IMR-90 (cell line): Measurements from ENCODE around the gene MPZL1. TPM values are rescaled to one million over a fixed set of nuclear protein-coding genes. Genes with fewer than 3 reads are reported as not detected.

Source experiments
- ATAC-seq: fragments of 200-7000 bp; cut with Tn5 transposase; 2 replicates; pipeline ENCODE4 v1.9.1; 2020; ENCODE audit warnings: low read depth, mild to moderate bottlenecking, moderate library complexity
- BruUV-seq: library from RNA; stranded (reverse); fragments of 400-500 nt; replicated peaks from 2 replicates; lab custom pipeline; 2021; lab: Mats Ljungman, UMichigan
- CTCF ChIA-PET: fragments of 300-600 bp; formaldehyde crosslinking; extraction: SDS; loops from one replicate; lab custom pipeline; 2021; ENCODE audit warnings: antibody characterized with exemption; lab: Yijun Ruan, JAX
- POLR2A ChIA-PET: fragments of 300-600 bp; sonication (Branson Sonifier 250); formaldehyde crosslinking; loops from one replicate; lab custom pipeline; 2022; ENCODE audit warnings: antibody characterized with exemption; ENCODE audit not compliant: unreplicated experiment; lab: Charles Lee
- DNase-seq: peaks from one replicate; pipeline ENCODE4 v3.0.0; 2013
- H2AFZ ChIP-seq: replicated peaks from 2 replicates; pipeline ENCODE3; 2013; ENCODE audit warnings: low read length, mild to moderate bottlenecking; ENCODE audit not compliant: poor library complexity
- H2AK5ac ChIP-seq: 2 replicates; pipeline ENCODE4 v1.6.1; 2013; ENCODE audit warnings: low read depth, low read length, inconsistent platforms
- H2AK9ac ChIP-seq: replicated peaks from 2 replicates; pipeline ENCODE3; 2013; ENCODE audit warnings: mild to moderate bottlenecking, low read depth, low read length, moderate library complexity; ENCODE audit not compliant: poor library complexity
- H2BK120ac ChIP-seq: 2 replicates; pipeline ENCODE4 v1.6.1; 2013; ENCODE audit warnings: low read depth, low read length, inconsistent platforms
- H2BK15ac ChIP-seq: 3 replicates; pipeline ENCODE4 v1.6.1; 2013; ENCODE audit warnings: low read depth, low read length, inconsistent platforms
- H2BK20ac ChIP-seq: 2 replicates; pipeline ENCODE4 v1.6.1; 2013; ENCODE audit warnings: low read depth, mild to moderate bottlenecking, inconsistent platforms, low read length, moderate library complexity
- H2BK5ac ChIP-seq: 2 replicates; pipeline ENCODE4 v1.6.1; 2013; ENCODE audit warnings: mild to moderate bottlenecking, low read depth, low read length, inconsistent platforms; ENCODE audit not compliant: poor library complexity, severe bottlenecking
- H3K14ac ChIP-seq: replicated peaks from 2 replicates; pipeline ENCODE4 v1.6.1; 2013; ENCODE audit warnings: low read depth, low read length, inconsistent platforms
- H3K18ac ChIP-seq: 2 replicates; pipeline ENCODE4 v1.6.1; 2013; ENCODE audit warnings: low read depth, low read length, control low read depth
- H3K23ac ChIP-seq: 2 replicates; pipeline ENCODE4 v1.6.1; 2013; ENCODE audit warnings: low read depth, low read length, inconsistent platforms
- H3K27ac ChIP-seq: 2 replicates; pipeline ENCODE4 v1.5.1; 2013; ENCODE audit warnings: mild to moderate bottlenecking, control low read depth, low read length; ENCODE audit not compliant: insufficient read depth
- H3K27me3 ChIP-seq: 2 replicates; pipeline ENCODE4 v1.6.1; 2013; ENCODE audit warnings: low read length; ENCODE audit not compliant: control insufficient read depth, insufficient read depth
- H3K36me3 ChIP-seq: 2 replicates; pipeline ENCODE4 v1.6.1; 2013; ENCODE audit warnings: low read length, mixed read lengths; ENCODE audit not compliant: control insufficient read depth, insufficient read depth
- H3K4ac ChIP-seq: 2 replicates; pipeline ENCODE4 v1.6.1; 2013; ENCODE audit warnings: low read depth, low read length, inconsistent platforms
- H3K4me1 ChIP-seq: 2 replicates; pipeline ENCODE4 v1.6.1; 2013; ENCODE audit warnings: low read length, mixed read lengths; ENCODE audit not compliant: control insufficient read depth, insufficient read depth
- H3K4me2 ChIP-seq: 2 replicates; pipeline ENCODE4 v1.6.1; 2013; ENCODE audit warnings: low read depth, mild to moderate bottlenecking, control low read depth, low read length, moderate library complexity
- H3K4me3 ChIP-seq: 2 replicates; pipeline ENCODE4 v1.5.1; 2013; ENCODE audit warnings: low read depth, mild to moderate bottlenecking, control low read depth, low read length, moderate library complexity; ENCODE audit not compliant: insufficient read depth
- H3K56ac ChIP-seq: 2 replicates; pipeline ENCODE4 v1.6.1; 2013; ENCODE audit warnings: low read length, inconsistent platforms; ENCODE audit not compliant: insufficient read depth; ENCODE audit errors: extremely low read depth
- H3K79me1 ChIP-seq, 2 experiments: 2 replicates each; pipeline ENCODE4 v1.6.1; 2013; ENCODE audit warnings: low read length in 2 of 2, inconsistent platforms in 1 of 2, low read depth in 1 of 2
- H3K9ac ChIP-seq: 2 replicates; pipeline ENCODE4 v1.6.1; 2013; ENCODE audit warnings: low read depth, low read length, control low read depth
- H3K9me1 ChIP-seq: 2 replicates; pipeline ENCODE4 v1.6.1; 2013; ENCODE audit warnings: low read length, inconsistent platforms; ENCODE audit not compliant: insufficient read depth
- H3K9me3 ChIP-seq: 2 replicates; pipeline ENCODE4 v1.6.1; 2013; ENCODE audit warnings: low read length; ENCODE audit not compliant: control insufficient read depth, insufficient read depth
- H4K20me1 ChIP-seq: 2 replicates; pipeline ENCODE4 v1.6.1; 2013; ENCODE audit warnings: low read length, inconsistent platforms; ENCODE audit not compliant: insufficient read depth
- H4K5ac ChIP-seq: 2 replicates; pipeline ENCODE4 v1.6.1; 2013; ENCODE audit warnings: mild to moderate bottlenecking, low read depth, low read length, control low read depth
- H4K8ac ChIP-seq, 2 experiments: 2 replicates each; pipeline ENCODE4 v1.6.1; 2013; ENCODE audit warnings: low read depth in 2 of 2, low read length in 2 of 2, control low read depth in 1 of 2, inconsistent platforms in 1 of 2
- H4K91ac ChIP-seq: 2 replicates; pipeline ENCODE4 v1.6.1; 2013; ENCODE audit warnings: low read depth, low read length, inconsistent platforms; ENCODE audit not compliant: insufficient read depth
- BHLHE40 ChIP-seq: fragments of 150-350 bp; IDR thresholded peaks from 2 replicates; pipeline ENCODE4 v1.6.1; 2016; ENCODE audit warnings: mild to moderate bottlenecking, low read depth, low read length
- CEBPB ChIP-seq: IDR thresholded peaks from 2 replicates; pipeline ENCODE4 v1.6.1; 2012; ENCODE audit warnings: low read depth, low read length, improper control_type of control experiment
- CHD1 ChIP-seq: IDR thresholded peaks from 2 replicates; pipeline ENCODE4 v1.6.1; 2012; ENCODE audit warnings: low read depth, low read length, improper control_type of control experiment
- ELK1 ChIP-seq: fragments of 150-350 bp; IDR thresholded peaks from 2 replicates; pipeline ENCODE4 v1.6.1; 2016; ENCODE audit warnings: low read depth, mild to moderate bottlenecking, low read length, moderate library complexity, borderline replicate concordance
- FOS ChIP-seq: fragments of 150-350 bp; IDR thresholded peaks from 2 replicates; pipeline ENCODE4 v1.6.1; 2016; ENCODE audit warnings: low read depth, low read length
- MAFK ChIP-seq: IDR thresholded peaks from 2 replicates; pipeline ENCODE4 v1.6.1; 2012; ENCODE audit warnings: low read depth, low read length, improper control_type of control experiment
- MAZ ChIP-seq: IDR thresholded peaks from 2 replicates; pipeline ENCODE4 v1.6.1; 2012; ENCODE audit warnings: low read depth, mild to moderate bottlenecking, low read length, improper control_type of control experiment, moderate library complexity, borderline replicate concordance
- MXI1 ChIP-seq: IDR thresholded peaks from 2 replicates; pipeline ENCODE4 v1.6.1; 2012; ENCODE audit warnings: low read depth, mild to moderate bottlenecking, low read length, moderate library complexity, borderline replicate concordance
- POLR2A ChIP-seq: IDR thresholded peaks from 2 replicates; pipeline ENCODE4 v1.6.1; 2012; ENCODE audit warnings: mild to moderate bottlenecking, low read depth, low read length
- RAD21 ChIP-seq: IDR thresholded peaks from 2 replicates; pipeline ENCODE4 v1.6.1; 2012; ENCODE audit warnings: low read length, improper control_type of control experiment
- RCOR1 ChIP-seq: IDR thresholded peaks from 2 replicates; pipeline ENCODE4 v1.6.1; 2012; ENCODE audit warnings: mild to moderate bottlenecking, low read length, improper control_type of control experiment; ENCODE audit not compliant: insufficient replicate concordance
- RFX5 ChIP-seq: IDR thresholded peaks from 2 replicates; pipeline ENCODE4 v1.8.0; 2012; ENCODE audit warnings: low read depth, mild to moderate bottlenecking, low read length, moderate library complexity
- SMC3 ChIP-seq: fragments of 150-350 bp; IDR thresholded peaks from 2 replicates; pipeline ENCODE4 v1.6.1; 2016; ENCODE audit warnings: low read depth, mild to moderate bottlenecking, antibody characterized with exemption, low read length, moderate library complexity
- WGBS, 2 experiments: methylation state at CpG; one replicate each; pipeline versions ENCODE4 v1.1.5 to v1.1.7; 2013; ENCODE audit warnings: missing lambda C conversion rate in 2 of 2; ENCODE audit not compliant: insufficient read length in 1 of 2; ENCODE audit errors: extremely low coverage in 2 of 2; 5-methylcytosine and 5-hydroxymethylcytosine counted together
- dilution Hi-C: fragments of 300-500 bp; cut with HindIII; formaldehyde crosslinking; loops from one replicate; pipeline ENCODE4 v1.14.3; 2018; ENCODE audit warnings: low sequenced_read_pairs; ENCODE audit not compliant: unreplicated experiment
- in situ Hi-C: fragments of 300-500 bp; cut with MboI; formaldehyde crosslinking; loops from 3 replicates; pipeline ENCODE4 v1.14.3; 2019; ENCODE audit warnings: low sequenced_read_pairs, inconsistent platforms, mixed read lengths
- intact Hi-C: fragments of 100-400 bp; cut with micrococcal nuclease; formaldehyde crosslinking; loops from 2 replicates; pipeline ENCODE4 v1.10.0; 2022
- polyA plus RNA-seq, 3 experiments: library from polyadenylated mRNA; depleted of rRNA; stranded (reverse); fragments of >200 nt; gene quantifications; 2 replicates each; pipeline ENCODE4 v1.2.3, GENCODE V29; 2012; ENCODE audit warnings: low replicate concordance in 1 of 3
- total RNA-seq: library from RNA; depleted of rRNA; stranded (reverse); fragments of >200 nt; gene quantifications from 2 replicates; pipeline ENCODE4 v1.2.3, GENCODE V29; 2012
- TF ChIP-seq, protein P1 (sequence below): conservative IDR thresholded peaks from 2 replicates; pipeline ENCODE4 v1.5.1; 2012; ENCODE audit warnings: mild to moderate bottlenecking, low read depth, low read length, improper control_type of control experiment

MPZL1 gene
- total and polyA plus RNA-seq, 2 of the 4 experiments (the other 2 are of a cell fraction): 55.3 to 87.3 TPM

DNA sequence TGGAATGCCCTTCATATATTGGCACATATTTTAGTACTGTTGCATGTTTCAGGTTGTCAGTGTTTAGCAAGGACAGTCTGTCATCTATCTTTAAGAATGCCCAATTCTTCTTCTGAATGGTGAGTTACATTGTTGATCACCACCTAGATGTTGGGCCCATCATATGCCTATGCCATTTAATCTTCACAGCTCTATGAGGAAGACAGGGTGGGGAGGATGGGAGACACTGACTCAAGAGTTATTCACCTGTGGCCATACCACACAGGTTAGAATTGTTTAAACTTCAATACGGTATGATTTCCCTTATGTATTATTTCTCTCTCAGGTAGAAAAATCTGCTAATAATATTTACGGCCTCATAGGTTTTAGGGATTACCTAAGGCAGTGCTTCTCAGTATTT lies 44.8 kb downstream of the MPZL1 start:
- no peak overlapping the region for H3K14ac ChIP-seq
- dilution Hi-C loops (no loop called here), intact Hi-C loops (no loop called here), in situ Hi-C loops (no loop called here)
- no peak overlapping the region for H3K4me3 ChIP-seq
- no peak overlapping the region for H3K4ac ChIP-seq
- no peak overlapping the region for H2AFZ ChIP-seq
- no peak overlapping the region for H2AK9ac ChIP-seq
- peaks cover 11% of the 10 kb centered on the region for H3K9me1 ChIP-seq
- no peak overlapping the region for H3K23ac ChIP-seq
- H2AK5ac ChIP-seq: no peak overlapping the region
- H2BK20ac ChIP-seq: no peak overlapping the region
- H3K9ac ChIP-seq: no peak overlapping the region
- no peak overlapping the region for H2BK120ac ChIP-seq
- no peak overlapping the region for H3K27ac ChIP-seq
- no peak overlapping the region for H4K91ac ChIP-seq
- H3K56ac ChIP-seq: no peak overlapping the region
- no peak overlapping the region for H4K5ac ChIP-seq
- H3K4me1 ChIP-seq: peaks cover 5% of the 10 kb centered on the region; the same call in 1 of the 2 replicates
- no peak for DNase-seq
- no peak overlapping the region for H3K18ac ChIP-seq
- peaks cover 38 to 73% of the 10 kb centered on the region in 2 experiments for H3K79me1 ChIP-seq
- ChIA-PET POLR2A (no interaction called here), CTCF (no interaction called here)
- ATAC-seq: no peak
- WGBS, 2 experiments: no CpG with 5 or more reads among the region's 2 CpGs
- no TSS peak for BruUV-seq
- H4K8ac ChIP-seq: no peak overlapping the region
- no peak overlapping the region for H2BK15ac ChIP-seq
- TF ChIP-seq SMC3 (no peak), BHLHE40 (no peak), ELK1 (no peak), RCOR1 (no peak), FOS (no peak), MXI1 (no peak), POLR2A (no peak), CHD1 (no peak), RAD21 (no peak), RFX5 (no peak), CEBPB (no peak), MAFK (no peak), MAZ (no peak)
- TF ChIP-seq, protein P1, sequence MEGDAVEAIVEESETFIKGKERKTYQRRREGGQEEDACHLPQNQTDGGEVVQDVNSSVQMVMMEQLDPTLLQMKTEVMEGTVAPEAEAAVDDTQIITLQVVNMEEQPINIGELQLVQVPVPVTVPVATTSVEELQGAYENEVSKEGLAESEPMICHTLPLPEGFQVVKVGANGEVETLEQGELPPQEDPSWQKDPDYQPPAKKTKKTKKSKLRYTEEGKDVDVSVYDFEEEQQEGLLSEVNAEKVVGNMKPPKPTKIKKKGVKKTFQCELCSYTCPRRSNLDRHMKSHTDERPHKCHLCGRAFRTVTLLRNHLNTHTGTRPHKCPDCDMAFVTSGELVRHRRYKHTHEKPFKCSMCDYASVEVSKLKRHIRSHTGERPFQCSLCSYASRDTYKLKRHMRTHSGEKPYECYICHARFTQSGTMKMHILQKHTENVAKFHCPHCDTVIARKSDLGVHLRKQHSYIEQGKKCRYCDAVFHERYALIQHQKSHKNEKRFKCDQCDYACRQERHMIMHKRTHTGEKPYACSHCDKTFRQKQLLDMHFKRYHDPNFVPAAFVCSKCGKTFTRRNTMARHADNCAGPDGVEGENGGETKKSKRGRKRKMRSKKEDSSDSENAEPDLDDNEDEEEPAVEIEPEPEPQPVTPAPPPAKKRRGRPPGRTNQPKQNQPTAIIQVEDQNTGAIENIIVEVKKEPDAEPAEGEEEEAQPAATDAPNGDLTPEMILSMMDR: no peak
- H3K9me3 ChIP-seq: no peaks in the 10 kb centered on the region
- peaks cover 55% of the 10 kb centered on the region for H4K20me1 ChIP-seq
- peaks cover 20% of the 10 kb centered on the region for H3K36me3 ChIP-seq
- no peak overlapping the region for H3K4me2 ChIP-seq
- no peaks in the 10 kb centered on the region for H3K27me3 ChIP-seq
- no peak overlapping the region for H2BK5ac ChIP-seq
